Measurements from ENCODE around the gene ACP2.

GRCh38 chr11:47288066-47288465, 39.5 kb upstream of the ACP2 start:
- TF ChIP-seq, protein P1, sequence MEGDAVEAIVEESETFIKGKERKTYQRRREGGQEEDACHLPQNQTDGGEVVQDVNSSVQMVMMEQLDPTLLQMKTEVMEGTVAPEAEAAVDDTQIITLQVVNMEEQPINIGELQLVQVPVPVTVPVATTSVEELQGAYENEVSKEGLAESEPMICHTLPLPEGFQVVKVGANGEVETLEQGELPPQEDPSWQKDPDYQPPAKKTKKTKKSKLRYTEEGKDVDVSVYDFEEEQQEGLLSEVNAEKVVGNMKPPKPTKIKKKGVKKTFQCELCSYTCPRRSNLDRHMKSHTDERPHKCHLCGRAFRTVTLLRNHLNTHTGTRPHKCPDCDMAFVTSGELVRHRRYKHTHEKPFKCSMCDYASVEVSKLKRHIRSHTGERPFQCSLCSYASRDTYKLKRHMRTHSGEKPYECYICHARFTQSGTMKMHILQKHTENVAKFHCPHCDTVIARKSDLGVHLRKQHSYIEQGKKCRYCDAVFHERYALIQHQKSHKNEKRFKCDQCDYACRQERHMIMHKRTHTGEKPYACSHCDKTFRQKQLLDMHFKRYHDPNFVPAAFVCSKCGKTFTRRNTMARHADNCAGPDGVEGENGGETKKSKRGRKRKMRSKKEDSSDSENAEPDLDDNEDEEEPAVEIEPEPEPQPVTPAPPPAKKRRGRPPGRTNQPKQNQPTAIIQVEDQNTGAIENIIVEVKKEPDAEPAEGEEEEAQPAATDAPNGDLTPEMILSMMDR (tag by site-specific recombination; IDR thresholded peaks at IDR 0.05): no peak
- TF ChIP-seq, protein P2, sequence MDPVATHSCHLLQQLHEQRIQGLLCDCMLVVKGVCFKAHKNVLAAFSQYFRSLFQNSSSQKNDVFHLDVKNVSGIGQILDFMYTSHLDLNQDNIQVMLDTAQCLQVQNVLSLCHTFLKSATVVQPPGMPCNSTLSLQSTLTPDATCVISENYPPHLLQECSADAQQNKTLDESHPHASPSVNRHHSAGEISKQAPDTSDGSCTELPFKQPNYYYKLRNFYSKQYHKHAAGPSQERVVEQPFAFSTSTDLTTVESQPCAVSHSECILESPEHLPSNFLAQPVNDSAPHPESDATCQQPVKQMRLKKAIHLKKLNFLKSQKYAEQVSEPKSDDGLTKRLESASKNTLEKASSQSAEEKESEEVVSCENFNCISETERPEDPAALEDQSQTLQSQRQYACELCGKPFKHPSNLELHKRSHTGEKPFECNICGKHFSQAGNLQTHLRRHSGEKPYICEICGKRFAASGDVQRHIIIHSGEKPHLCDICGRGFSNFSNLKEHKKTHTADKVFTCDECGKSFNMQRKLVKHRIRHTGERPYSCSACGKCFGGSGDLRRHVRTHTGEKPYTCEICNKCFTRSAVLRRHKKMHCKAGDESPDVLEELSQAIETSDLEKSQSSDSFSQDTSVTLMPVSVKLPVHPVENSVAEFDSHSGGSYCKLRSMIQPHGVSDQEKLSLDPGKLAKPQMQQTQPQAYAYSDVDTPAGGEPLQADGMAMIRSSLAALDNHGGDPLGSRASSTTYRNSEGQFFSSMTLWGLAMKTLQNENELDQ (tag by site-specific recombination; IDR thresholded peaks at IDR 0.05; ENCODE audit: low read depth): no peak
- TF ChIP-seq BCL11A (tag by site-specific recombination; IDR thresholded peaks at IDR 0.05; ENCODE audit: low read depth): no peak
- TF ChIP-seq REST (tag by site-specific recombination; IDR thresholded peaks at IDR 0.05): no peak
- no peak for TF ChIP-seq ZNF324 (tag by site-specific recombination; IDR thresholded peaks at IDR 0.05)
- TF ChIP-seq ZNF121 (tag by site-specific recombination; IDR thresholded peaks at IDR 0.05): no peak
- TF ChIP-seq ZBTB7A (tag by site-specific recombination; IDR thresholded peaks at IDR 0.05; ENCODE audit: low read depth): no peak
- TF ChIP-seq ZNF138 (tag by site-specific recombination; IDR thresholded peaks at IDR 0.05; ENCODE audit: borderline replicate concordance): no peak
- TF ChIP-seq ZNF561 (tag by site-specific recombination; IDR thresholded peaks at IDR 0.05; ENCODE audit: borderline replicate concordance): no peak
